Ascending aorta (tissue), 2 donors: ENCODE results near the gene PAX3. TPM values are rescaled to one million over a fixed set of nuclear protein-coding genes. Genes with fewer than 3 reads are reported as not detected.

Experiments
- DNase-seq, 2 donors: peaks; one replicate each; pipeline ENCODE4 v3.0.0-alpha.2; 2019; ENCODE audit warnings: low spot score in 2 of 2
- H3K27ac ChIP-seq, 2 donors: fragments of 200-600 bp; sonication (generic); one replicate each; pipeline ENCODE4 v1.5.1; 2016 to 2017; ENCODE audit warnings: mild to moderate bottlenecking in 1 of 2
- H3K27me3 ChIP-seq: fragments of 200-600 bp; sonication (generic); one replicate; pipeline ENCODE4 v1.5.1; 2017
- H3K36me3 ChIP-seq, 2 donors: fragments of 200-600 bp; sonication (generic); one replicate each; pipeline ENCODE4 v1.5.1; 2016
- H3K4me1 ChIP-seq, 2 donors: fragments of 200-600 bp; sonication (generic); one replicate each; pipeline ENCODE4 v1.5.1; 2016 to 2017; ENCODE audit warnings: mild to moderate bottlenecking in 1 of 2
- H3K4me3 ChIP-seq, 2 donors: fragments of 200-600 bp; sonication (generic); one replicate each; pipeline ENCODE4 v1.5.1; 2016 to 2017; ENCODE audit warnings: mild to moderate bottlenecking in 1 of 2
- H3K9me3 ChIP-seq, 2 donors: fragments of 200-600 bp; sonication (generic); one replicate each; pipeline ENCODE4 v1.5.1; 2016
- CTCF ChIP-seq, 3 experiments: fragments of 200-600 bp in 2 of 3; fragments of 450-650 bp in 1 of 3; sonication (generic) in 2 of 3; IDR thresholded peaks; one replicate each; pipeline ENCODE4 v1.5.1; 2016 to 2019; ENCODE audit warnings: antibody characterized with exemption in 3 of 3, mild to moderate bottlenecking in 1 of 3, moderate library complexity in 1 of 3
- intact Hi-C: fragments of 100-400 bp; cut with DNase I; formaldehyde crosslinking; loops from one replicate; pipeline ENCODE4 v1.15.1; 2023
- total RNA-seq: library from RNA; depleted of rRNA; stranded (reverse); fragments of >200 nt; gene quantifications from one replicate; pipeline ENCODE4 v1.1.0, GENCODE V29; 2016

Gene PAX3
- not detected for total RNA-seq

DNA sequence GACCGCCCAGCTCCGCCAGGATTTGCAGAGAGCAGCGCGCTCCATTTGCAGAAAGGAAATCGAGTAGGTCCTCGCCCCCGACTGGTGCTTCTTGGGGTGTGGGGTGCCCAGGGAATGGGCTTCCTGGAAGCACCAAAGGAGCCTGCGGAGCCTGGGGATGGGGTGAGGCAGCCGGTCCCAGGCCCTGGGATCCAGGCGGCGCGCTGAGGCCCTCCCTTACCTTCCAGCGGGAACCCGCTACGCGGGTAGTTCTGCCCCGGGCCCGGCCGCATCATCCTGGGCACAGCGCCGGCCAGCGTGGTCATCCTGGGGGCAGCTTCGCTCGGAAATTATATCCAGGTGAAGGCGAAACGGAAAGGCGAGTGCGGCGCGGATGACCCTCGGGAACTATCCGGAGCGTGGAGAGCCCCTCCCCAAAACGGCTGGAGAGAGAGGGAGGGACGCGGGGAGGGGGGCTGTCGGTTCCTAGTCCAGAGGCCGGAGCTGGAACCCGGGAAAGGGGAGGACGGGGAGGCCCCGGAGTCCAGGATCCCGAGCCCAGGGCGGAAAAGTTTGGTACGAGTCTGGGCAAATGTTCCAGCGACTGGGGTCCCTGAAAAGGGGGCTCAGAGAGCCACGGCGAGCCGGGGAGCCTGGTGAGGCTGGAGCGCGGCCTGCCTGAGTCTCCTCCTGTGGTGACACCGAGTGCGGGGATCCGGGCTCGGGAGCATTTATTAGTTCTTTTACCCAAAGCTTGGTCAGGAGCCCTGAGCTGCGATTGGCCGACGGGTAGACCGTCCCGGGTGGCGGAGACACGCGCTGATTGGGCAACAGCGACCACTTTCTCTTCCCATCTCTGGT lies at the start of gene PAX3:
PAX3 (minus strand) TSS at position 688 of the 840 bp plus-strand sequence; CDS start at position 305, 383 bp downstream.
- no peaks in the 10 kb centered on the region for H3K9me3 ChIP-seq
- no peaks in the 10 kb centered on the region for H3K36me3 ChIP-seq
- intact Hi-C loops = no loop called here
- no peak for TF ChIP-seq CTCF (IDR thresholded peaks at IDR 0.05)
- H3K27me3 ChIP-seq = peaks cover 56% of the 10 kb centered on the region
- H3K4me1 ChIP-seq = peaks cover 5 to 18% of the 10 kb centered on the region in 2 donors
- no peak for DNase-seq
- no peak within 1 kb of the TSS for H3K27ac ChIP-seq
- peak within 1 kb of the TSS; percentile 33 to 34 for H3K4me3 ChIP-seq

- H3K4me3 ChIP-seq = no peak overlapping the region
- no peak for TF ChIP-seq CTCF (IDR thresholded peaks at IDR 0.05)
- intact Hi-C loops = no loop called here
These were observed 42.5 kb upstream of the PAX3 start for GRCh38 chr2:222341331-222341730.

GRCh38 chr2:222338374-222338773 lies 39.6 kb upstream of the PAX3 start:
- no peaks in the 10 kb centered on the region for H3K36me3 ChIP-seq
- H3K9me3 ChIP-seq = peaks cover 0 to 15% of the 10 kb centered on the region in 2 donors
- H3K4me3 ChIP-seq = no peak overlapping the region
- intact Hi-C loops = no loop called here
- no peak overlapping the region for H3K27ac ChIP-seq
- no peak for TF ChIP-seq CTCF (IDR thresholded peaks at IDR 0.05)
- no peak for DNase-seq
- no peaks in the 10 kb centered on the region for H3K27me3 ChIP-seq
- no peaks in the 10 kb centered on the region for H3K4me1 ChIP-seq

More at GRCh38 chr2:222341331-222341730, 42.5 kb upstream of the PAX3 start:
- H3K27ac ChIP-seq = no peak overlapping the region
- no peak for DNase-seq
- no peaks in the 10 kb centered on the region for H3K4me1 ChIP-seq
- H3K27me3 ChIP-seq = no peaks in the 10 kb centered on the region
- H3K9me3 ChIP-seq = no peaks in the 10 kb centered on the region
- H3K36me3 ChIP-seq = no peaks in the 10 kb centered on the region

- Histone ChIP-seq H3K9me3 (peaks cover 0 to 15% of the 10 kb centered on the region in 2 donors), H3K4me3 (no peak overlapping the region), H3K27me3 (no peaks in the 10 kb centered on the region), H3K27ac (no peak overlapping the region), H3K36me3 (no peaks in the 10 kb centered on the region), H3K4me1 (no peaks in the 10 kb centered on the region)
- DNase-seq = no peak
- no peak for TF ChIP-seq CTCF (IDR thresholded peaks at IDR 0.05)
- intact Hi-C loops = no loop called here
These were observed 38.1 kb upstream of the PAX3 start for GRCh38 chr2:222336931-222337330.

DNA sequence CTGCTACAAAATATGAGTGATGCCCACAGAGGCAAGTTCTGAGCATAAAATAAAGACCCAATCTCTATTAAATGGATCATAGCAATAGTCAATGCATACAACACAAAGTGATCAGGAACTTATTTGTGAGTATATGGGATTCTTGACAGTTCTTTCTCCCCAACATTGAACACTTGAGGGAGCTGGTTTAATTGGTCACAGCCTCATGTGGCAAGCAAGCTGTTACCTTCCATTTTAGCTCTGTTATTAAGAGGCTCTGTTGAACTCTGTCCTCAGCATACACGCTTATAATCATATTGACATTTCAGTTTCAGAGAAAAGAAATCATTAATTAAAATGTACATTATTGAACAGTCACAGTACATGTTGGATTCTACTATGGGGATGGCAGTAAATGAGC lies 37.6 kb upstream of the PAX3 start:
- no peak overlapping the region for H3K4me3 ChIP-seq
- TF ChIP-seq CTCF (IDR thresholded peaks at IDR 0.05) = no peak
- no peaks in the 10 kb centered on the region for H3K27me3 ChIP-seq
- peaks cover 0 to 15% of the 10 kb centered on the region in 2 donors for H3K9me3 ChIP-seq
- intact Hi-C loops = no loop called here
- no peaks in the 10 kb centered on the region for H3K36me3 ChIP-seq
- no peaks in the 10 kb centered on the region for H3K4me1 ChIP-seq
- H3K27ac ChIP-seq = no peak overlapping the region
- DNase-seq = no peak
